Upper lobe of left lung (tissue), 4 donors: Measurements from ENCODE around the gene TRAPPC13.

Experiments used
- POLR2A ChIP-seq, 4 donors: fragments of 450-650 bp; IDR thresholded peaks; one replicate each; pipeline ENCODE4 v1.5.1; 2016 to 2017; ENCODE audit warnings: antibody characterized with exemption in 4 of 4, mild to moderate bottlenecking in 2 of 4
- POLR2AphosphoS5 ChIP-seq, 2 donors: sonication (generic); formaldehyde crosslinking; IDR thresholded peaks; one replicate each; pipeline ENCODE4 v1.5.1; 2017; ENCODE audit warnings: antibody characterized with exemption in 2 of 2

- TF ChIP-seq POLR2A (IDR thresholded peaks at IDR 0.05) (no peak), POLR2AphosphoS5 (IDR thresholded peaks at IDR 0.05) (no peak)
Measured at GRCh38 chr5:65695162-65695755, 70.4 kb downstream of the TRAPPC13 start.
